Keratinocyte (primary cell): ENCODE data around the gene SDC1.

Experiments used
- CTCF ChIP-seq, 3 experiments: IDR thresholded peaks in 1 of 3; conservative IDR thresholded peaks in 1 of 3; optimal IDR thresholded peaks in 1 of 3; 2 replicates in 2 of 3; 3 replicates in 1 of 3; pipeline versions ENCODE3 to v1.5.1; 2011; ENCODE audit warnings: low read length in 3 of 3, mild to moderate bottlenecking in 3 of 3, moderate library complexity in 2 of 3, control low read depth in 1 of 3, inconsistent platforms in 1 of 3; ENCODE audit not compliant: insufficient read depth in 2 of 3; ENCODE audit errors: extremely low read depth in 1 of 3
- EZH2 ChIP-seq: IDR thresholded peaks from one replicate; pipeline ENCODE4 v1.6.1; 2012; ENCODE audit warnings: inconsistent platforms, mild to moderate bottlenecking, low read length, moderate library complexity

- TF ChIP-seq CTCF (optimal IDR thresholded peaks at IDR 0.05 in 1 of 3, IDR thresholded peaks at IDR 0.05 in 1 of 3, conservative IDR thresholded peaks at IDR 0.05 in 1 of 3; ENCODE audit: extremely low read depth in 1 of 3, insufficient read depth in 2 of 3, low read length in 3 of 3) (peak in 2 of 3 experiments; percentile 24 to 49), EZH2 (no peak)
These were observed 47.2 kb downstream of the SDC1 start for GRCh38 chr2:20177556-20178248.
